HG02981 (cell line): ENCODE results near the gene MRPL41.
A peak's percentile ranks its signal among the peaks of the same experiment; 100 is the strongest.
"Not testable (repeated sequence)": the region's sequence is repeated elsewhere in the genome, so short reads cannot be mapped to it uniquely, and the experiment has no call there.

ENCODE experiments used
- ATAC-seq: cut with Tn5 transposase; IDR thresholded peaks from one replicate; pipeline ENCODE4 v1.9.1; 2021; ENCODE audit warnings: mild to moderate bottlenecking, moderate library complexity; ENCODE audit not compliant: unreplicated experiment

Gene MRPL41

GRCh38 chr9:137551264-137552021 lies at the start of gene MRPL41:
Gene MRPL41 (plus strand): TSS chr9:137551879. CDS start chr9:137552082, 203 bp downstream.
- ATAC-seq, result peak; percentile 77

- ATAC-seq, result no peak
Observed at GRCh38 chr9:137502008-137502911, 49.4 kb upstream of the MRPL41 start.

GRCh38 chr9:137504432-137504777 lies 47.3 kb upstream of the MRPL41 start:
- ATAC-seq, result no peak

- ATAC-seq, result no peak
Observed at GRCh38 chr9:137505421-137506140, 46.1 kb upstream of the MRPL41 start.

- ATAC-seq, result no peak
Observed at GRCh38 chr9:137506274-137506673, 45.4 kb upstream of the MRPL41 start.

DNA sequence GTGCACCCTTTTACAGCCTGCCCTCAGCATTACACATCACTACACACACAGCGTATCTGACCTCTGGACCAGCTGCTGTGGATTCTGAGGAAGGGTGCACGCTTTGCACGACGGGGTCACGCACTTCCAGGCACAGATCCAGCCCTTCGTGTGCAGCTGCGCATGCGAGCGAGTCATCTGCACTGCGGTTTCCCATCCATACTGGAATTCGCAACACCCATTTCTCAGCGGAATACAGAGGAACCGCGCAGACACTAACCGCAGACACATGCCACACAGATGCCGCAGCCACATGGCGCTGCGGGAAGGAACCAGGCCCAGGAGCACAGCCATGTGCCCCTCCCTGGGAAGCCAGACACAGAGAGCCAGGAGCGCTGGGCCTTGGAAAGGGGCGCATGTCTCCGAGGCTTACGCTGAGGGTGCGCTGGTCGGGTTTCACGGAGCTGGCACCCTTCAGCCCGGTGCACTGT lies 44.9 kb upstream of the MRPL41 start:
- no peak for ATAC-seq

DNA sequence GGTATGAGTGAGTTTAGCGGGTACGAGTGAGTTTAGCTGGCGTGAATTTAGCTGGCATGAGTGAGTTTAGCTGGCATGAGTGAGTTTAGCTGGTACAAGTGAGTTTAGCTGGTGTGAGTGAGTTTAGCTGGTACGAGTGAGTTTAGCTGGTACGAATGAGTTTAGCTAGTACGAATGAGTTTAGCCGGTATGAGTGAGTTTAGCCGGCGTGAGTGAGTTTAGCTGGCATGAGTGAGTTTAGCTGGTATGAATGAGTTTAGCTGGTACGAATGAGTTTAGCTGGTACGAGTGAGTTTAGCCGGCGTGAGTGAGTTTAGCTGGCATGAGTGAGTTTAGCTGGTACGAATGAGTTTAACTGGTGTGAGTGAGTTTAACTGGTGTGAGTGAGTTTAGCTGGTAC lies 42.5 kb upstream of the MRPL41 start:
- ATAC-seq, result no peak

DNA sequence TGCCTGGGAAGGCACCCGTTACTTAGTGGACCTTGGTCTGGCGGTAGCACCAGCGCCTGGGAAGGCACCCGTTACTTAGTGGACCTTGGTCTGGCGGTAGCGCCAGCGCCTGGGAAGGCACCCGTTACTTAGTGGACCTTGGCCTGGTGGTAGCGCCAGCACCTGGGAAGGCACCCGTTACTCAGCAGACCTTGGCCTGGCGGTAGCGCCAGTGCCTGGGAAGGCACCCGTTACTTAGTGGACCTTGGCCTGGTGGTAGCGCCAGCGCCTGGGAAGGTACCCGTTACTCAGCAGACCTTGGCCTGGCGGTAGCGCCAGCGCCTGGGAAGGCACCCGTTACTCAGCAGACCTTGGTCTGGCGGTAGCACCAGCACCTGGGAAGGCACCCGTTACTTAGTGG lies 40.6 kb upstream of the MRPL41 start:
- not testable (repeated sequence) for ATAC-seq

- no peak for ATAC-seq
Observed at GRCh38 chr9:137511758-137512463, 39.8 kb upstream of the MRPL41 start.

DNA sequence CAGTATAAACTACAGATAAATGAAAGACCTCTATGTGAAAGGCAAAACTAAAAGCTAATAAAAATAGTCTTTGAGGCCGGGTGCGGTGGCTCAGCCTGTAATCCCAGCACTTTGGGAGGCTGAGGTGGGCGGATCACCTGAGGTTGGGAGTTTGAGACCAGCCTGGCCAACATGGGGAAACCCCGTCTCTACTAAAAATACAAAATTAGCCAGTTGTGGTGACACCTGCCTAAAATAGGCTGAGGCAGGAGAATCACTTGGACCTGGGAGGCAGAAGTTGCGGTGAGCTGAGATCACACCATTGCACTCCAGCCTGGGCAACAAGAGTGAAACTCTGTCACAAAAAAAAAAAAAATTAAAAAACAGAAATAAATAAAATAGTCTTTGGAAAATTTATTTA lies 38.5 kb upstream of the MRPL41 start:
- ATAC-seq, result not testable (repeated sequence)

GRCh38 chr9:137513801-137514570 lies 37.7 kb upstream of the MRPL41 start:
- ATAC-seq, result not testable (repeated sequence)

GRCh38 chr9:137514691-137515337 lies 36.9 kb upstream of the MRPL41 start:
- ATAC-seq, result no peak

GRCh38 chr9:137515338-137515724 lies 36.3 kb upstream of the MRPL41 start:
- ATAC-seq, result no peak

DNA sequence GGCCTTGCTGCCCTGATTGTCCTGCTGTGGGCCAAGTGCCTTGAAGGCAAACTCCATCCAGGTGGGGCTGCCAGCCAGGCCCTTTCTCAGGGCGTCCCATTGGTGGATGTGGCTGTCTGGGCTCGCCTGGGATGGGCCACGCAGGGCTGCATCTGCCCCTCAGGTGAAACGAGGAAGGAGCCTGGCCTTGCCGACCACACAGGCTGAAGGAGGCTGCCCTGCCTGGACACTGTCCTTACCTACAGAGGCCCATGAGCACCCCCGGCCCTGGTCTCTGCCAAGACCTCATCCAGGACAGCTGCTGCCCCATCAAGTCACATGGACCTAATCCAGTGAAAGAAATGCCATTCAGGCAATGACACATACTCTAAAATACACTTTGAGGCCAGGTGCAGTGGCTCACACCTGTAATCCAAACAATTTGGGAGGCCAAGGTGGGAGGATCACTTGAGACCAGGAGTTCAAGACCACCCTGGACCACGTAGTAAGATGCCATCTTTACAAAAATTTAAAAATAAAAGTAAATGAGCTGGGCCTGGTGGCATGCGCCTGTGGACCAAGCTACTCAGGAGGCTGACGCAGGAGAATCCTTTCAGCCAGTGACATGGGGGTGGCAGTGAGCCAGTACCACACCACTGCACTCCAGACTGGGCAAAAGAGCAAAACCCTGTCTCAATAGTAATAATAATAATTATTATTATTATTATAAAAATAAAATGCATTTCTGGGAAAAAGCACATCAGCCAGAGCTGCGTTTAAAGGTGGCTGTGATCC lies 35.3 kb upstream of the MRPL41 start:
- no peak for ATAC-seq

DNA sequence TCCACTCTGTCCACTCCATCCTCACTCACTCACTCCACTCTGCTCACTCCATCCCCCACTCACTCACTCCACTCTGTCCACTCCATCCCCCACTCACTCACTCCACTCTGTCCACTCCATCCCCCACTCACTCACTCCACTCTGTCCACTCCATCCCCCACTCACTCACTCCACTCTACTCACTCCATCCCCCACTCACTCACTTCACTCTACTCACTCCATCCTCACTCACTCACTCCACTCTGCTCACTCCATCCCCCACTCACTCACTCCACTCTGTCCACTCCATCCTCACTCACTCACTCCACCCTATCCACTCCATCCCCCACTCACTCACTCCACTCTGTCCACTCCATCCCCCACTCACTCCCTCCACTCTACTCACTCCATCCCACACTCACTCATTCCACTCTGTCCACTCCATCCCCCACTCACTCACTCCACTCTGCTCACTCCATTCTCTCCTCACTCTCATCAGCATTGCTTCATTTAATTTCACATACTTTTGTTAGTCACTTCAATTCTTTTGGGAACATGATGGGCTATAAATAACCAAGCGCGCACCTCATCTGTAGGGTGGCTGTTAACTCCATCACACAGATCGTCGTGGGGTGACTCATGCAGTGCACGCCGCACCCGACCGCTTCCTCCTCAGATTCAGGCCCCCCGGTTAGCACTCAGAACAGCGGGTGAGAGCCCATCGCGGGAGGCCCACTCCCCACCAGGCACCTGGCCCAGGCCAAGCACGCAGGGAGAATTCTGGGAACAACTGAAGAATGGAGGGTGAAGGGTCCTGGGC lies 32.8 kb upstream of the MRPL41 start:
- not testable (repeated sequence) for ATAC-seq

DNA sequence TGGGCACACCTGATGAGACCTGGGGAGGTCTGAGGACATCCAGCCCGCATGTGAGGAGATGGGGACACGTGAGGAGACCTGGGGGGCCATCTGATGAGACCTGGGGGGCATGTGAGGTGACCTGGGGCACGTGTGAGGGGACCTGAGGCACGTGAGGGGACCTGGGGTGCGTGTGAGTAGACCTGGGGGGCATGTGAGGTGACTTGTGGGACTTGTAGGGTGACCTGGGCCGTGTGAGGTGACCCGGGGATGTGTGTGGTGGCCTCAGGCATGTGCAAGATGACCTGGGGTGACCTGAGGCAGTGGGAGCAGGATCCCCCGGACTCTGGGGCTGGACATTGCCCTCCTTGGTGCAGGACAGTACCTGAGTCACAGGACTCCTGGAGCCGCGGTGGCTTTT lies 32.1 kb upstream of the MRPL41 start:
- ATAC-seq, result no peak

DNA sequence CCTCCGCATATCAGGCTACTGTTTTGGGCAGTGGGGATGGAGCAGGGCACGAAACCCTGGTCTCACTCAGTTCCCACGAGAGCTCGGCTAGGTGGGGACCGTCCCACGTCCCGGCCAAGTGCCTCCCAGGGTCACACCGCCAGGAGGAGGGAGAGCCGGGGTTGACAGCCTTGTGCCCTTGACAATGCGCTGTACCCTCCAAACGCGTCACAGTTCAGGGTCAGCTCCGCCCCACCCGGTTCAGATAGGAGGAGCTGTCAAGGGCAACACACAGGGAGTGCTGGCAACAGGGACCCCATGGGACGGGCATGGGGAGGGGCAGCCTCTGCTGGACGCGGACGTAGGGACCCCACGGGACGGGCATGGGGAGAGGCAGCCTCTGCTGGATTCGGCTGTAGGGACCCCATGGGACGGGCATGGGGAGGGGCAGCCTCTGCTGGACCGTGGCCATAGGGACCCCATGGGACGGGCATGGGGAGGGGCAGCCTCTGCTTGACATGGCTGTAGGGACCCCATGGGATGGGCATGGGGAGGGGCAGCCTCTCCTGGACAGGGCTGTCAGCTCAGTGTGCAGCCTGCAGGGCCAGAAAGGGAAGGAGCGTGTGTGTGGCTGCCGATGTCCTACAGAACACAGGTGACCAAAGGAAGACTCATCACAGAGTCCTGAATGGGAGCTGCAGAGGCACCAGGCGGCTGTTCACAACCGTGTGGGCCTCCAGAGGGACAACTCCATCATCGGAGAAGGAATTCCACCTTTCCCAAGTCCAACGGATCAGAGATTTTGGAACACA lies 30.9 kb upstream of the MRPL41 start:
- no peak for ATAC-seq
